GM23338 (cell line): ENCODE results near the gene NLK.

Source experiments
- CREB1 ChIP-seq: fragments of 250-450 bp; sonication (Bioruptor Pico); IDR thresholded peaks from 2 replicates; pipeline ENCODE4 v1.5.0; 2020; ENCODE audit warnings: low read depth, mild to moderate bottlenecking, moderate library complexity
- CTCF ChIP-seq, 2 experiments: fragments of 200-600 bp in 1 of 2; sonication (generic) in 1 of 2; conservative IDR thresholded peaks; 2 replicates each; pipeline versions ENCODE4 v1.5.1 to v1.6.1; 2016 to 2017; ENCODE audit warnings: antibody characterized with exemption in 2 of 2, low read depth in 2 of 2, mild to moderate bottlenecking in 2 of 2, moderate library complexity in 1 of 2
- ETS1 ChIP-seq: IDR thresholded peaks from 2 replicates; pipeline ENCODE4 v1.6.1; 2016; ENCODE audit warnings: antibody characterized with exemption
- EZH2 ChIP-seq: fragments of 200-600 bp; sonication (generic); IDR thresholded peaks from one replicate; pipeline ENCODE4 v1.8.0; 2017; ENCODE audit warnings: antibody characterized with exemption, mild to moderate bottlenecking, low read depth; ENCODE audit not compliant: unreplicated experiment
- EZH2phosphoT487 ChIP-seq: fragments of 200-600 bp; sonication (generic); IDR thresholded peaks from one replicate; pipeline ENCODE4 v1.8.1; 2018; ENCODE audit warnings: antibody characterized with exemption; ENCODE audit not compliant: unreplicated experiment
- JUNB ChIP-seq: IDR thresholded peaks from one replicate; pipeline ENCODE4 v1.6.1; 2016; ENCODE audit warnings: antibody characterized with exemption; ENCODE audit not compliant: unreplicated experiment
- NANOG ChIP-seq: IDR thresholded peaks from 2 replicates; pipeline ENCODE4 v1.6.1; 2016; ENCODE audit warnings: antibody characterized with exemption, borderline replicate concordance
- POLR2AphosphoS5 ChIP-seq: IDR thresholded peaks from 2 replicates; pipeline ENCODE4 v1.6.1; 2016; ENCODE audit warnings: antibody characterized with exemption, low read depth
- REST ChIP-seq: IDR thresholded peaks from one replicate; pipeline ENCODE4 v1.6.1; 2018; ENCODE audit warnings: antibody characterized with exemption; ENCODE audit not compliant: unreplicated experiment
- STAT1 ChIP-seq: IDR thresholded peaks from one replicate; pipeline ENCODE4 v1.6.1; 2016; ENCODE audit warnings: antibody characterized with exemption; ENCODE audit not compliant: unreplicated experiment
- ZNF114 ChIP-seq: fragments of 250-450 bp; sonication (Bioruptor Pico); IDR thresholded peaks from 2 replicates; pipeline ENCODE4 v1.5.0; 2020; ENCODE audit warnings: mild to moderate bottlenecking, moderate library complexity
- ZNF331 ChIP-seq: fragments of 250-450 bp; sonication (Bioruptor Pico); IDR thresholded peaks from 2 replicates; pipeline ENCODE4 v1.5.0; 2020; ENCODE audit warnings: low read depth, mild to moderate bottlenecking, moderate library complexity
- ZNF462 ChIP-seq: fragments of 250-450 bp; sonication (Bioruptor Pico); IDR thresholded peaks from 2 replicates; pipeline ENCODE4 v1.5.0; 2020; ENCODE audit warnings: mild to moderate bottlenecking, moderate library complexity

- TF ChIP-seq CTCF (conservative IDR thresholded peaks at IDR 0.05; ENCODE audit: low read depth in 2 of 2) (no peak), ZNF331 (CRISPR knock-in tag) (no peak), POLR2AphosphoS5 (no peak), EZH2phosphoT487 (no peak), EZH2 (no peak), REST (no peak), CREB1 (CRISPR knock-in tag) (no peak), ZNF114 (CRISPR knock-in tag) (no peak), STAT1 (no peak), ETS1 (no peak), JUNB (no peak), ZNF462 (no peak), NANOG (no peak)
These were observed 76.6 kb downstream of the NLK start for GRCh38 chr17:28119046-28119445.
